Stimulated activated CD4-positive, alpha-beta T cell treated with anti-CD3 and anti-CD28 coated beads, Interleukin-15, amount 100 ng/mL, for 48 hours (primary cell): ENCODE measurements around the gene CCDC88B.

ENCODE experiments used
- DNase-seq, 2 donors: peaks; one replicate each; pipeline ENCODE4 v3.0.0-alpha.2; 2020; ENCODE audit warnings: low read depth in 2 of 2

Gene CCDC88B

GRCh38 chr11:64339754-64340408, at the start of gene CCDC88B:
Gene CCDC88B (plus strand): TSS chr11:64340204. CDS start chr11:64340267, 63 bp downstream.
- DNase-seq = peak; percentile 70 to 78

- no peak for DNase-seq
Measured at GRCh38 chr11:64290352-64291261, 49.4 kb upstream of the CCDC88B start.

- DNase-seq = no peak
Measured at GRCh38 chr11:64291262-64291751, 48.7 kb upstream of the CCDC88B start, which contains the start of gene KCNK4. Gene KCNK4 (plus strand): TSS chr11:64291302. CDS start chr11:64293019, 1,717 bp downstream.

GRCh38 chr11:64291752-64292459, 48.1 kb upstream of the CCDC88B start:
- no peak for DNase-seq

GRCh38 chr11:64292460-64293254, 47.3 kb upstream of the CCDC88B start:
- DNase-seq = no peak

GRCh38 chr11:64294774-64295173, 45.2 kb upstream of the CCDC88B start:
- no peak for DNase-seq

GRCh38 chr11:64295760-64296159, 44.2 kb upstream of the CCDC88B start:
- DNase-seq = no peak

GRCh38 chr11:64296236-64296635, 43.8 kb upstream of the CCDC88B start:
- no peak for DNase-seq

GRCh38 chr11:64296830-64297698, 42.9 kb upstream of the CCDC88B start:
- no peak for DNase-seq

- no peak for DNase-seq
Measured at GRCh38 chr11:64297699-64298358, 42.2 kb upstream of the CCDC88B start.

- no peak for DNase-seq
Measured at GRCh38 chr11:64298966-64299846, 40.8 kb upstream of the CCDC88B start.

GRCh38 chr11:64299847-64300648, 40.0 kb upstream of the CCDC88B start, which contains the start of gene CATSPERZ:
Gene CATSPERZ (plus strand): TSS chr11:64300358. CDS start chr11:64300411, 53 bp downstream.
- no peak for DNase-seq

- DNase-seq = no peak
Measured at GRCh38 chr11:64303109-64304031, 36.6 kb upstream of the CCDC88B start.

GRCh38 chr11:64304032-64304315, 36.0 kb upstream of the CCDC88B start:
- DNase-seq = no peak

GRCh38 chr11:64304316-64305072, 35.5 kb upstream of the CCDC88B start:
- peak; percentile 90 to 95 for DNase-seq

GRCh38 chr11:64305075-64305690, 34.8 kb upstream of the CCDC88B start, which contains the start of gene ESRRA:
Gene ESRRA (plus strand): TSS chr11:64305524. CDS start chr11:64307180, 1,656 bp downstream.
- peak; percentile 99 to 100 for DNase-seq
